Liver (tissue), 9 donors: ENCODE measurements around the gene FCRL6. TPM values are rescaled to one million over a fixed set of nuclear protein-coding genes. Genes with fewer than 3 reads are reported as not detected.

Experiments
- DNase-seq: peaks from one replicate; pipeline ENCODE4 v3.0.0-alpha.2; 2017; ENCODE audit warnings: low spot score
- H3K27ac ChIP-seq, 2 donors: one replicate each; pipeline ENCODE4 v1.7.0; 2013; ENCODE audit warnings: inconsistent platforms in 2 of 2, low read length in 2 of 2, control low read depth in 1 of 2, low read depth in 1 of 2, mild to moderate bottlenecking in 1 of 2
- H3K27me3 ChIP-seq, 4 donors: one replicate each; pipeline versions ENCODE4 v1.6.1 to v1.7.0; 2013; ENCODE audit warnings: low read length in 3 of 4, inconsistent platforms in 1 of 4, mild to moderate bottlenecking in 1 of 4, moderate library complexity in 1 of 4; ENCODE audit not compliant: control insufficient read depth in 4 of 4, insufficient read depth in 4 of 4
- H3K36me3 ChIP-seq, 4 donors: one replicate each; pipeline versions ENCODE4 v1.6.1 to v1.7.0; 2013; ENCODE audit warnings: low read length in 3 of 4, mild to moderate bottlenecking in 3 of 4, low read depth in 1 of 4, moderate library complexity in 1 of 4; ENCODE audit not compliant: control insufficient read depth in 4 of 4, insufficient read depth in 3 of 4
- H3K4me1 ChIP-seq, 4 donors: one replicate each; pipeline versions ENCODE4 v1.6.1 to v1.7.0; 2013; ENCODE audit warnings: low read length in 3 of 4, mild to moderate bottlenecking in 3 of 4, moderate library complexity in 1 of 4; ENCODE audit not compliant: control insufficient read depth in 4 of 4, insufficient read depth in 4 of 4
- H3K4me3 ChIP-seq, 3 donors: one replicate each; pipeline versions ENCODE4 v1.6.1 to v1.7.0; 2013; ENCODE audit warnings: low read length in 3 of 3, control low read depth in 1 of 3, low read depth in 1 of 3, mild to moderate bottlenecking in 1 of 3
- H3K9ac ChIP-seq, 2 donors: one replicate each; pipeline ENCODE4 v1.7.0; 2013; ENCODE audit warnings: low read length in 2 of 2, mild to moderate bottlenecking in 2 of 2, moderate library complexity in 2 of 2, control low read depth in 1 of 2, low read depth in 1 of 2
- H3K9me3 ChIP-seq, 4 donors: one replicate each; pipeline versions ENCODE4 v1.6.1 to v1.7.0; 2013; ENCODE audit warnings: low read length in 3 of 4; ENCODE audit not compliant: control insufficient read depth in 4 of 4
- ATF3 ChIP-seq: IDR thresholded peaks from 2 replicates; pipeline ENCODE4 v1.6.1; 2016; ENCODE audit warnings: antibody characterized with exemption
- CTCF ChIP-seq: fragments of 150-350 bp; IDR thresholded peaks from 2 replicates; pipeline ENCODE4 v1.5.1; 2017; ENCODE audit warnings: improper control_type of control experiment, low read depth, low read length; ENCODE audit not compliant: missing input control
- EGR1 ChIP-seq, 2 donors: IDR thresholded peaks; 2 replicates each; pipeline ENCODE4 v1.6.1; 2016 to 2018; ENCODE audit warnings: antibody characterized with exemption in 2 of 2, low read depth in 2 of 2
- FOXA1 ChIP-seq: IDR thresholded peaks from 2 replicates; pipeline ENCODE4 v1.6.1; 2016; ENCODE audit warnings: antibody characterized with exemption
- FOXA2 ChIP-seq: IDR thresholded peaks from 2 replicates; pipeline ENCODE4 v1.6.1; 2016; ENCODE audit warnings: antibody characterized with exemption
- GABPA ChIP-seq, 2 donors: IDR thresholded peaks in 1 of 2; conservative IDR thresholded peaks in 1 of 2; 2 replicates each; pipeline ENCODE4 v1.6.1; 2016; ENCODE audit warnings: antibody characterized with exemption in 2 of 2, mild to moderate bottlenecking in 1 of 2, moderate library complexity in 1 of 2
- HNF4A ChIP-seq, 2 donors: conservative IDR thresholded peaks; 2 replicates each; pipeline ENCODE4 v1.6.1; 2016; ENCODE audit warnings: antibody characterized with exemption in 2 of 2, mild to moderate bottlenecking in 2 of 2
- HNF4G ChIP-seq: IDR thresholded peaks from 2 replicates; pipeline ENCODE4 v1.6.1; 2016; ENCODE audit warnings: antibody characterized with exemption
- JUND ChIP-seq, 2 donors: IDR thresholded peaks; 2 replicates each; pipeline ENCODE4 v1.6.1; 2016; ENCODE audit warnings: antibody characterized with exemption in 2 of 2
- MAX ChIP-seq: IDR thresholded peaks from 2 replicates; pipeline ENCODE4 v1.6.1; 2016; ENCODE audit warnings: antibody characterized with exemption
- NR2F2 ChIP-seq: IDR thresholded peaks from 2 replicates; pipeline ENCODE4 v1.6.1; 2016; ENCODE audit warnings: antibody characterized with exemption
- RAD21 ChIP-seq, 2 donors: IDR thresholded peaks; 2 replicates each; pipeline ENCODE4 v1.6.1; 2016; ENCODE audit warnings: antibody characterized with exemption in 2 of 2, mild to moderate bottlenecking in 2 of 2
- REST ChIP-seq: IDR thresholded peaks from 2 replicates; pipeline ENCODE4 v1.6.1; 2016; ENCODE audit warnings: antibody characterized with exemption, mild to moderate bottlenecking
- RXRA ChIP-seq, 2 donors: IDR thresholded peaks; 2 replicates each; pipeline ENCODE4 v1.6.1; 2017 to 2018; ENCODE audit warnings: antibody characterized with exemption in 2 of 2, mild to moderate bottlenecking in 1 of 2
- SP1 ChIP-seq: IDR thresholded peaks from 2 replicates; pipeline ENCODE4 v1.6.1; 2018; ENCODE audit warnings: antibody characterized with exemption, mild to moderate bottlenecking
- TAF1 ChIP-seq: conservative IDR thresholded peaks from 2 replicates; pipeline ENCODE4 v1.6.1; 2016; ENCODE audit warnings: antibody characterized with exemption, mild to moderate bottlenecking
- YY1 ChIP-seq: IDR thresholded peaks from 2 replicates; pipeline ENCODE4 v1.6.1; 2016; ENCODE audit warnings: antibody characterized with exemption, mild to moderate bottlenecking
- ZBTB33 ChIP-seq: IDR thresholded peaks from 2 replicates; pipeline ENCODE4 v1.6.1; 2016; ENCODE audit warnings: antibody characterized with exemption
- WGBS: extraction: QIAGEN DNeasy Blood & Tissue Kit; methylation state at CpG from one replicate; pipeline ENCODE4 v1.1.7; 2013; 5-methylcytosine and 5-hydroxymethylcytosine counted together
- polyA plus RNA-seq, 2 donors: library from polyadenylated mRNA; stranded (reverse) in 1 of 2; unstranded in 1 of 2; fragments of 200-250 nt in 1 of 2; fragments of >200 nt in 1 of 2; fragmentation: Nextera tagmentation in 1 of 2; extraction: Ambion mirVana in 1 of 2; gene quantifications; one replicate each; pipeline versions ENCODE4 v1.2.1 to v1.2.3, GENCODE V29; 2013 to 2015
- total RNA-seq, 2 donors: library from RNA; depleted of rRNA; stranded (reverse); fragments of >200 nt; gene quantifications; one replicate each; pipeline ENCODE4 v1.2.3, GENCODE V29; 2014
- donor health status: healthy.
- donor health status: healthy.
- donor health status: healthy.
- donor health status: healthy.
- donor health status: healthy.

The FCRL6 gene
- total and polyA plus RNA-seq, 4 donors: 0.09 to 2.7 (median 0.71) TPM

- TF ChIP-seq FOXA2: no peak
- TF ChIP-seq HNF4G: no peak
- no peak for TF ChIP-seq JUND (IDR thresholded peaks at IDR 0.05)
- no peak for TF ChIP-seq EGR1 (IDR thresholded peaks at IDR 0.05; ENCODE audit: low read depth in 2 of 2)
- TF ChIP-seq RXRA (IDR thresholded peaks at IDR 0.05): no peak
- TF ChIP-seq GABPA (IDR thresholded peaks at IDR 0.05 in 1 of 2, conservative IDR thresholded peaks at IDR 0.05 in 1 of 2): no peak
- no peak for TF ChIP-seq MAX
These were observed 18.4 kb upstream of the FCRL6 start (continued) for GRCh38 chr1:159783724-159784123.

- Histone ChIP-seq H3K9me3 (no peaks in the 10 kb centered on the region), H3K4me1 (peaks cover 0 to 23% (median 8%) of the 10 kb centered on the region in 4 donors), H3K9ac (no peak overlapping the region), H3K4me3 (no peak overlapping the region), H3K36me3 (no peaks in the 10 kb centered on the region), H3K27ac (no peak overlapping the region), H3K27me3 (no peaks in the 10 kb centered on the region)
- 72% methylated on average over 3 of the region's 3 CpGs for WGBS
- TF ChIP-seq MAX (no peak), YY1 (no peak), GABPA (IDR thresholded peaks at IDR 0.05 in 1 of 2, conservative IDR thresholded peaks at IDR 0.05 in 1 of 2) (no peak), FOXA2 (no peak), NR2F2 (no peak), RAD21 (IDR thresholded peaks at IDR 0.05) (no peak), SP1 (no peak), RXRA (IDR thresholded peaks at IDR 0.05) (no peak), FOXA1 (no peak), CTCF (no peak), ATF3 (no peak), HNF4A (conservative IDR thresholded peaks at IDR 0.05) (no peak), JUND (IDR thresholded peaks at IDR 0.05) (no peak), EGR1 (IDR thresholded peaks at IDR 0.05; ENCODE audit: low read depth in 2 of 2) (no peak), REST (no peak), ZBTB33 (no peak), HNF4G (no peak), TAF1 (no peak)
- DNase-seq: no peak
These were observed 15.7 kb upstream of the FCRL6 start for GRCh38 chr1:159786465-159786864.
